ENCODE measurements around the gene ZDHHC18. TPM values are rescaled to one million over a fixed set of nuclear protein-coding genes. Genes with fewer than 3 reads are reported as not detected.
A peak's percentile ranks its signal among the peaks of the same experiment; 100 is the strongest.

Gene ZDHHC18
- polyA plus RNA-seq, 3 donors = 3.1 to 46.6 (median 6.0) TPM

- Histone ChIP-seq H4K20me1 (ENCODE audit: insufficient read depth, low read length) (no peaks in the 10 kb centered on the region), H3K79me2 (ENCODE audit: insufficient read depth, low read length) (peaks cover 28% of the 10 kb centered on the region), H3K4me1 (ENCODE audit: control insufficient read depth in 1 of 2, insufficient read depth in 2 of 2, low read length in 2 of 2) (peaks cover 31 to 39% of the 10 kb centered on the region in 2 donors), H3K4me2 (replicated peaks; ENCODE audit: extremely low read depth, low read length, poor library complexity, severe bottlenecking) (no peak overlapping the region), H3K36me3 (replicated peaks in 1 of 2; ENCODE audit: control insufficient read depth in 1 of 2, insufficient read depth in 2 of 2, low read length in 2 of 2) (peaks cover 14 to 36% of the 10 kb centered on the region in 2 donors), H3K9me3 (replicated peaks in 1 of 2; ENCODE audit: control insufficient read depth in 1 of 2, insufficient read depth in 1 of 2, low read length in 2 of 2) (no peaks in the 10 kb centered on the region), H2AFZ (ENCODE audit: insufficient read depth, low read depth, low read length, poor library complexity, severe bottlenecking) (no peak overlapping the region), H3K4me3 (replicated peaks in 1 of 3; ENCODE audit: low read depth in 2 of 3, low read length in 3 of 3) (no peak overlapping the region), H3K27ac (ENCODE audit: low read depth in 1 of 2, low read length in 2 of 2) (no peak overlapping the region), H3K9ac (ENCODE audit: insufficient read depth, low read length, poor library complexity, severe bottlenecking) (no peak overlapping the region), H3K27me3 (ENCODE audit: control insufficient read depth in 2 of 2, insufficient read depth in 2 of 2, low read length in 2 of 2) (no peaks in the 10 kb centered on the region)
- Mint-ChIP-seq H3K27ac (peak overlapping the region in 2 of 7 donors; percentile 21 to 46), H3K9me3 (no peaks in the 10 kb centered on the region), H3K36me3 (peaks cover 22 to 24% of the 10 kb centered on the region in 2 donors), H3K4me3 (no peak overlapping the region), H3K4me1 (peaks cover 43% of the 10 kb centered on the region), H3K27me3 (ENCODE audit: low read depth in 3 of 3) (peaks cover 0 to 2% (median 0%) of the 10 kb centered on the region in 3 donors)
- TF ChIP-seq CTCF (IDR thresholded peaks at IDR 0.05) = no peak
- no peak for DNase-seq
- no CpG with 5 or more reads among the region's 4 CpGs for WGBS (ENCODE audit: insufficient coverage)
- intact Hi-C loops (cut with micrococcal nuclease) = loop anchor here (2.0 to 5.0 kb wide), 3 partner anchors 48 to 289 kb away; partner anchors contain the start of gene ARID1A (in 1 of the 2)
These were observed 36.6 kb upstream of the ZDHHC18 start for GRCh38 chr1:26789931-26790330.

- no peak for DNase-seq
- intact Hi-C loops (cut with micrococcal nuclease) = no loop called here
- H3K4me3 ChIP-seq (replicated peaks in 1 of 3; ENCODE audit: low read depth in 2 of 3, low read length in 3 of 3) = no peak overlapping the region
- no peaks in the 10 kb centered on the region for H3K9me3 ChIP-seq (replicated peaks in 1 of 2; ENCODE audit: control insufficient read depth in 1 of 2, insufficient read depth in 1 of 2, low read length in 2 of 2)
- 74% methylated on average over 4 of the region's 5 CpGs for WGBS (ENCODE audit: insufficient coverage)
- H3K4me3 Mint-ChIP-seq = no peak overlapping the region
- H3K27ac ChIP-seq (ENCODE audit: low read depth in 1 of 2, low read length in 2 of 2) = no peak overlapping the region
- H3K9ac ChIP-seq (ENCODE audit: insufficient read depth, low read length, poor library complexity, severe bottlenecking) = no peak overlapping the region
- H3K4me1 Mint-ChIP-seq = peaks cover 37% of the 10 kb centered on the region
- peaks cover 22% of the 10 kb centered on the region for H3K79me2 ChIP-seq (ENCODE audit: insufficient read depth, low read length)
- no peak overlapping the region for H3K4me2 ChIP-seq (replicated peaks; ENCODE audit: extremely low read depth, low read length, poor library complexity, severe bottlenecking)
- H3K36me3 ChIP-seq (replicated peaks in 1 of 2; ENCODE audit: control insufficient read depth in 1 of 2, insufficient read depth in 2 of 2, low read length in 2 of 2) = peaks cover 17 to 41% of the 10 kb centered on the region in 2 donors
- peaks cover 25 to 33% of the 10 kb centered on the region in 2 donors for H3K4me1 ChIP-seq (ENCODE audit: control insufficient read depth in 1 of 2, insufficient read depth in 2 of 2, low read length in 2 of 2)
- no peak for TF ChIP-seq CTCF (IDR thresholded peaks at IDR 0.05)
- H3K36me3 Mint-ChIP-seq = peaks cover 26 to 30% of the 10 kb centered on the region in 2 donors
- peak overlapping the region in 1 of 7 donors; percentile 60 for H3K27ac Mint-ChIP-seq
- H2AFZ ChIP-seq (ENCODE audit: insufficient read depth, low read depth, low read length, poor library complexity, severe bottlenecking) = no peak overlapping the region
- no peaks in the 10 kb centered on the region for H3K9me3 Mint-ChIP-seq
- peaks cover 0 to 2% (median 0%) of the 10 kb centered on the region in 3 donors for H3K27me3 Mint-ChIP-seq (ENCODE audit: low read depth in 3 of 3)
- H4K20me1 ChIP-seq (ENCODE audit: insufficient read depth, low read length) = no peaks in the 10 kb centered on the region
- no peaks in the 10 kb centered on the region for H3K27me3 ChIP-seq (ENCODE audit: control insufficient read depth in 2 of 2, insufficient read depth in 2 of 2, low read length in 2 of 2)
These were observed 35.9 kb upstream of the ZDHHC18 start for GRCh38 chr1:26790551-26790953.

All from CD14-positive monocyte (primary cell).